Measurements from ENCODE around the gene GRAMD1B. TPM values are rescaled to one million over a fixed set of nuclear protein-coding genes. Genes with fewer than 3 reads are reported as not detected.

Gene GRAMD1B
- total RNA-seq, 4 donors from 2014 or later, result 0.61 to 1.7 (median 1.1) TPM

DNA sequence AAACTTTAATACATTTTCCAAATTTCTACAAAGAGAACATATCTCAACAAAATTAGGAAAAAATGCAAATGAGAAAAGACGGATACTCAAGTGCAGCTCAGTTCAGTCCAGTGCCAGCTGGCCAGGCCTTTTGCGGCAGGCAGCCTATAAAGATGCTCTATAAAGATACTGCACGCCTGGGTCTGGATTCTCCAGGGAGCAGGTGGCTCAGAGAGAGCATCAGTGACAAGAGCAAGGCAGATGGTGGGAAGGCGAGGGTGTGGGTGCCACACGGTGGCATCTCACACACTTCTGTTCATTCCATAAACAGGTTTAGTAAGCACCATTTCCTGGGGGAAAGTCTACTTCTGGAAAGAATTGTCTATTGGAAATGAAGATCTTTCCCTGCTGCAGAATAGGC, 242.5 kb downstream of the GRAMD1B start:
- 83 to 91% methylated on average over 5 of the region's 5 CpGs for WGBS, 2 donors
- Histone ChIP-seq H3K9me3 (no peaks in the 10 kb centered on the region), H3K27ac (no peak overlapping the region), H3K4me1 (no peaks in the 10 kb centered on the region), H3K27me3 (peaks cover 0 to 29% (median 0%) of the 10 kb centered on the region in 4 donors), H3K36me3 (no peaks in the 10 kb centered on the region), H3K4me3 (no peak overlapping the region)
- intact Hi-C loops (cut with DNase I), result no loop called here
- no peak for DNase-seq
- no peak for TF ChIP-seq POLR2A (IDR thresholded peaks at IDR 0.05)

GRCh38 chr11:123674297-123674696, 244.2 kb downstream of the GRAMD1B start:
- 64 to 75% methylated on average over 2 of the region's 2 CpGs for WGBS, 2 donors
- H3K9me3 ChIP-seq, result no peaks in the 10 kb centered on the region
- no peak for TF ChIP-seq POLR2A (IDR thresholded peaks at IDR 0.05)
- TF ChIP-seq, protein P1, sequence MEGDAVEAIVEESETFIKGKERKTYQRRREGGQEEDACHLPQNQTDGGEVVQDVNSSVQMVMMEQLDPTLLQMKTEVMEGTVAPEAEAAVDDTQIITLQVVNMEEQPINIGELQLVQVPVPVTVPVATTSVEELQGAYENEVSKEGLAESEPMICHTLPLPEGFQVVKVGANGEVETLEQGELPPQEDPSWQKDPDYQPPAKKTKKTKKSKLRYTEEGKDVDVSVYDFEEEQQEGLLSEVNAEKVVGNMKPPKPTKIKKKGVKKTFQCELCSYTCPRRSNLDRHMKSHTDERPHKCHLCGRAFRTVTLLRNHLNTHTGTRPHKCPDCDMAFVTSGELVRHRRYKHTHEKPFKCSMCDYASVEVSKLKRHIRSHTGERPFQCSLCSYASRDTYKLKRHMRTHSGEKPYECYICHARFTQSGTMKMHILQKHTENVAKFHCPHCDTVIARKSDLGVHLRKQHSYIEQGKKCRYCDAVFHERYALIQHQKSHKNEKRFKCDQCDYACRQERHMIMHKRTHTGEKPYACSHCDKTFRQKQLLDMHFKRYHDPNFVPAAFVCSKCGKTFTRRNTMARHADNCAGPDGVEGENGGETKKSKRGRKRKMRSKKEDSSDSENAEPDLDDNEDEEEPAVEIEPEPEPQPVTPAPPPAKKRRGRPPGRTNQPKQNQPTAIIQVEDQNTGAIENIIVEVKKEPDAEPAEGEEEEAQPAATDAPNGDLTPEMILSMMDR (IDR thresholded peaks at IDR 0.05), result no peak
- H3K36me3 ChIP-seq, result no peaks in the 10 kb centered on the region
- H3K4me3 ChIP-seq, result no peak overlapping the region
- no peak overlapping the region for H3K27ac ChIP-seq
- intact Hi-C loops (cut with DNase I), result no loop called here
- DNase-seq, result no peak
- no peaks in the 10 kb centered on the region for H3K4me1 ChIP-seq
- peaks cover 0 to 29% (median 0%) of the 10 kb centered on the region in 4 donors for H3K27me3 ChIP-seq

Small RNA genes lying within 50 kb of the gene (small RNA-seq; reads per million reads assigned to genes)
- gene MIR4493, result 0 reads per million in 4 donors

Other genes with a start within 250 kb of the GRAMD1B start
- gene CLMP, start 235.0 kb upstream of the GRAMD1B start, total RNA-seq, result 10 to 100 TPM in 2 of 4 donors, 1 to 10 TPM in 2; 4.8 to 47.9 (median 15.2) TPM
- 1 to 10 TPM in 1 of 4 donors, under 1 TPM in 2, not detected in 1; 0.06 to 3.4 (median 0.83) TPM for gene SCN3B, start 224.4 kb downstream of the GRAMD1B start, total RNA-seq

Data from esophagus squamous epithelium (tissue), 5 donors.